H1 (cell line): ENCODE results near the gene SF3B1.
"Not testable (repeated sequence)": the region's sequence is repeated elsewhere in the genome, so short reads cannot be mapped to it uniquely, and the experiment has no call there.

Experiments used
- CEBPB ChIP-seq: IDR thresholded peaks from 2 replicates; pipeline ENCODE4 v1.6.1; 2012; ENCODE audit warnings: low read depth, low read length
- CHD1 ChIP-seq: IDR thresholded peaks from 2 replicates; pipeline ENCODE4 v1.6.1; 2012; ENCODE audit warnings: low read depth, low read length, improper control_type of control experiment
- EP300 ChIP-seq, 2 experiments: IDR thresholded peaks; 1 replicate in 1 of 2; 2 replicates in 1 of 2; pipeline ENCODE4 v1.6.1; 2011 to 2012; ENCODE audit warnings: low read depth in 2 of 2, low read length in 2 of 2, mild to moderate bottlenecking in 2 of 2, borderline replicate concordance in 1 of 2, inconsistent platforms in 1 of 2, moderate library complexity in 1 of 2
- EZH2 ChIP-seq: fragments of 200-600 bp; sonication (generic); IDR thresholded peaks from 2 replicates; pipeline ENCODE4 v1.7.1; 2012; ENCODE audit warnings: low read depth, mild to moderate bottlenecking, moderate library complexity, low read length, inconsistent platforms; ENCODE audit not compliant: severe bottlenecking
- MAFK ChIP-seq: IDR thresholded peaks from 2 replicates; pipeline ENCODE4 v1.6.1; 2012; ENCODE audit warnings: low read depth, mild to moderate bottlenecking, improper control_type of control experiment, low read length
- NRF1 ChIP-seq: IDR thresholded peaks from 2 replicates; pipeline ENCODE4 v1.6.1; 2011; ENCODE audit warnings: mild to moderate bottlenecking, low read depth, low read length, improper control_type of control experiment
- POLR2A ChIP-seq, 2 experiments: IDR thresholded peaks; 1 replicate in 1 of 2; 2 replicates in 1 of 2; pipeline ENCODE4 v1.6.1; 2011; ENCODE audit warnings: low read depth in 2 of 2, low read length in 2 of 2, mild to moderate bottlenecking in 2 of 2; ENCODE audit errors: control extremely low read depth in 1 of 2
- RXRA ChIP-seq: IDR thresholded peaks from 2 replicates; pipeline ENCODE4 v1.6.1; 2011; ENCODE audit warnings: low read depth, mild to moderate bottlenecking, low read length, moderate library complexity; ENCODE audit not compliant: insufficient read depth
- SIRT6 ChIP-seq: IDR thresholded peaks from one replicate; pipeline ENCODE4 v1.7.1; 2012; ENCODE audit warnings: low read length, inconsistent platforms
- TEAD4 ChIP-seq: IDR thresholded peaks from 2 replicates; pipeline ENCODE4 v1.6.1; 2012; ENCODE audit warnings: low read depth, low read length, inconsistent platforms, mixed read lengths
- TF ChIP-seq, protein P1 (sequence below), 3 experiments: IDR thresholded peaks; 1 replicate in 2 of 3; 2 replicates in 1 of 3; pipeline versions ENCODE4 v1.5.1 to v1.6.1; 2011; ENCODE audit warnings: low read length in 3 of 3, mild to moderate bottlenecking in 3 of 3, inconsistent platforms in 2 of 3, low read depth in 1 of 3, moderate library complexity in 1 of 3; ENCODE audit not compliant: insufficient read depth in 1 of 3; ENCODE audit errors: control extremely low read depth in 1 of 3

DNA sequence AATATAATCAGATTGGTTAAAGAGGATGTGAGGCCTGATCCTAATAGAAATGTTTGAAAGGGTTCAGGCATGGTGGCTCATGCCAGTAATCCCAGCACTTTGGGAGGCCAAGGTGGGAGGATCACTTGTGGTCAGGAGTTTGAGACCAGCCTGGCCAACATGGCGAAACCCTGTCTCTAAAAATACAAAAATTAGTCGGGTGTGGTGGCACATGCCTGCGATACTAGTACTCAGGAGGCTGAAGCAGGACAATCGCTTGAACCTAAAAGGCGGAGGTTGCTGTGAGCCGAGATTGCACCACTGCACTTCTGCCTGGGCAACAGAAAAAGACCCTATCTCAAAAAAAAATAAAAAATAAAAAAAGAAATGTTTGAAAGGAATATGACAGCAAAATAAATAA lies 2.3 kb downstream of the SF3B1 start:
- TF ChIP-seq POLR2A (IDR thresholded peaks at IDR 0.05; ENCODE audit: control extremely low read depth in 1 of 2, low read depth in 2 of 2, low read length in 2 of 2); CEBPB; CHD1; MAFK; EP300 (IDR thresholded peaks at IDR 0.05; ENCODE audit: borderline replicate concordance in 1 of 2, low read depth in 2 of 2, low read length in 2 of 2); NRF1; SIRT6; RXRA; TEAD4; EZH2: not testable (repeated sequence)
- TF ChIP-seq, protein P1, sequence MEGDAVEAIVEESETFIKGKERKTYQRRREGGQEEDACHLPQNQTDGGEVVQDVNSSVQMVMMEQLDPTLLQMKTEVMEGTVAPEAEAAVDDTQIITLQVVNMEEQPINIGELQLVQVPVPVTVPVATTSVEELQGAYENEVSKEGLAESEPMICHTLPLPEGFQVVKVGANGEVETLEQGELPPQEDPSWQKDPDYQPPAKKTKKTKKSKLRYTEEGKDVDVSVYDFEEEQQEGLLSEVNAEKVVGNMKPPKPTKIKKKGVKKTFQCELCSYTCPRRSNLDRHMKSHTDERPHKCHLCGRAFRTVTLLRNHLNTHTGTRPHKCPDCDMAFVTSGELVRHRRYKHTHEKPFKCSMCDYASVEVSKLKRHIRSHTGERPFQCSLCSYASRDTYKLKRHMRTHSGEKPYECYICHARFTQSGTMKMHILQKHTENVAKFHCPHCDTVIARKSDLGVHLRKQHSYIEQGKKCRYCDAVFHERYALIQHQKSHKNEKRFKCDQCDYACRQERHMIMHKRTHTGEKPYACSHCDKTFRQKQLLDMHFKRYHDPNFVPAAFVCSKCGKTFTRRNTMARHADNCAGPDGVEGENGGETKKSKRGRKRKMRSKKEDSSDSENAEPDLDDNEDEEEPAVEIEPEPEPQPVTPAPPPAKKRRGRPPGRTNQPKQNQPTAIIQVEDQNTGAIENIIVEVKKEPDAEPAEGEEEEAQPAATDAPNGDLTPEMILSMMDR (IDR thresholded peaks at IDR 0.05; ENCODE audit: control extremely low read depth in 1 of 3, insufficient read depth in 1 of 3, low read depth in 1 of 3, low read length in 3 of 3), result not testable (repeated sequence)
